GM21367 (cell line): ENCODE data around the gene OTOP2.
"Not testable (repeated sequence)": the region's sequence is repeated elsewhere in the genome, so short reads cannot be mapped to it uniquely, and the experiment has no call there.

ENCODE experiments used
- ATAC-seq: cut with Tn5 transposase; IDR thresholded peaks from one replicate; pipeline ENCODE4 v1.9.1; 2021; ENCODE audit not compliant: unreplicated experiment

Gene OTOP2

GRCh38 chr17:74951680-74952421, 27.8 kb downstream of the OTOP2 start:
- ATAC-seq: no peak

GRCh38 chr17:74952431-74953133, 28.5 kb downstream of the OTOP2 start:
- no peak for ATAC-seq

- ATAC-seq: no peak
Observed at GRCh38 chr17:74953134-74953687, 29.1 kb downstream of the OTOP2 start.

- no peak for ATAC-seq
Observed at GRCh38 chr17:74954115-74954514, 30.0 kb downstream of the OTOP2 start.

- ATAC-seq: no peak
Observed at GRCh38 chr17:74954665-74955421, 30.8 kb downstream of the OTOP2 start.

GRCh38 chr17:74956093-74956492, 32.0 kb downstream of the OTOP2 start:
- no peak for ATAC-seq

- ATAC-seq: no peak
Observed at GRCh38 chr17:74957935-74958740, 34.1 kb downstream of the OTOP2 start.

GRCh38 chr17:74959826-74960515, 35.9 kb downstream of the OTOP2 start:
- ATAC-seq: no peak

GRCh38 chr17:74960570-74961342, 36.7 kb downstream of the OTOP2 start:
- no peak for ATAC-seq

GRCh38 chr17:74961657-74962350, 37.7 kb downstream of the OTOP2 start:
- no peak for ATAC-seq

GRCh38 chr17:74962622-74963394, 38.7 kb downstream of the OTOP2 start:
- no peak for ATAC-seq

- no peak for ATAC-seq
Observed at GRCh38 chr17:74963656-74964055, 39.6 kb downstream of the OTOP2 start.

GRCh38 chr17:74964246-74964761, 40.2 kb downstream of the OTOP2 start:
- ATAC-seq: no peak

- no peak for ATAC-seq
Observed at GRCh38 chr17:74964988-74965622, 41.0 kb downstream of the OTOP2 start.

- no peak for ATAC-seq
Observed at GRCh38 chr17:74968361-74968780, 44.3 kb downstream of the OTOP2 start.

- ATAC-seq: not testable (repeated sequence)
Observed at GRCh38 chr17:74969501-74969900, 45.4 kb downstream of the OTOP2 start.

GRCh38 chr17:74970395-74970794, 46.3 kb downstream of the OTOP2 start:
- ATAC-seq: no peak
